GM19324 (cell line): ENCODE results near the gene MAPK6.
"Not testable (repeated sequence)": the region's sequence is repeated elsewhere in the genome, so short reads cannot be mapped to it uniquely, and the experiment has no call there.

Experiments
- ATAC-seq: cut with Tn5 transposase; IDR thresholded peaks from one replicate; pipeline ENCODE4 v1.9.1; 2021; ENCODE audit warnings: mild to moderate bottlenecking, moderate library complexity; ENCODE audit not compliant: unreplicated experiment, low FRiP score

Gene MAPK6

GRCh38 chr15:52018693-52019393 lies at the start of gene MAPK6:
TSS of gene MAPK6 (plus strand) at chr15:52019219. CDS start at chr15:52046461, 27,242 bp downstream.
- peak; percentile 72 for ATAC-seq

- ATAC-seq, result no peak
These were observed 49.3 kb upstream of the MAPK6 start for GRCh38 chr15:51969728-51970127.

GRCh38 chr15:51970132-51970817 lies 48.7 kb upstream of the MAPK6 start:
- ATAC-seq, result no peak

- ATAC-seq, result peak; percentile 14
These were observed 48.0 kb upstream of the MAPK6 start for GRCh38 chr15:51971032-51971374.

- peak; percentile 91 for ATAC-seq
These were observed 47.5 kb upstream of the MAPK6 start, which contains the start of gene LEO1 for GRCh38 chr15:51971375-51972133. TSS of gene LEO1 (minus strand) at chr15:51971778. CDS start at chr15:51971745, 33 bp downstream.

- ATAC-seq, result no peak
These were observed 45.8 kb upstream of the MAPK6 start for GRCh38 chr15:51973220-51973619.

- ATAC-seq, result no peak
These were observed 45.2 kb upstream of the MAPK6 start for GRCh38 chr15:51973775-51974174.

GRCh38 chr15:51982013-51982769 lies 36.8 kb upstream of the MAPK6 start:
- ATAC-seq, result peak; percentile 76

GRCh38 chr15:51982770-51983103 lies 36.3 kb upstream of the MAPK6 start:
- no peak for ATAC-seq

GRCh38 chr15:51991141-51991540 lies 27.9 kb upstream of the MAPK6 start:
- ATAC-seq, result no peak

GRCh38 chr15:51992953-51993352 lies 26.1 kb upstream of the MAPK6 start:
- no peak for ATAC-seq

GRCh38 chr15:52002351-52002750 lies 16.7 kb upstream of the MAPK6 start:
- ATAC-seq, result no peak

GRCh38 chr15:52003089-52003488 lies 15.9 kb upstream of the MAPK6 start:
- not testable (repeated sequence) for ATAC-seq

GRCh38 chr15:52003710-52004109 lies 15.3 kb upstream of the MAPK6 start:
- no peak for ATAC-seq

- no peak for ATAC-seq
These were observed 14.2 kb upstream of the MAPK6 start for GRCh38 chr15:52004806-52005205.

GRCh38 chr15:52005748-52006701 lies 13.0 kb upstream of the MAPK6 start:
- peak; percentile 57 for ATAC-seq

- ATAC-seq, result peak; percentile 28
These were observed 12.2 kb upstream of the MAPK6 start for GRCh38 chr15:52006702-52007340.

GRCh38 chr15:52008359-52008697 lies 10.7 kb upstream of the MAPK6 start:
- no peak for ATAC-seq

GRCh38 chr15:52008698-52009434 lies 10.2 kb upstream of the MAPK6 start:
- ATAC-seq, result no peak
